RCC 7860 (cell line): ENCODE data around the gene EBI3.
A peak's percentile ranks its signal among the peaks of the same experiment; 100 is the strongest.
"Not testable (repeated sequence)": the region's sequence is repeated elsewhere in the genome, so short reads cannot be mapped to it uniquely, and the experiment has no call there.

Source experiments
- DNase-seq: peaks from one replicate; pipeline ENCODE4 v3.0.0-alpha.2; 2015; ENCODE audit warnings: low spot score
- FAIRE-seq: peaks from 2 replicates; lab custom pipeline; 2012; peaks lifted over from hg19 to GRCh38; lab: Jason Lieb, UNC

The EBI3 gene

GRCh38 chr19:4233282-4233853 lies 4.0 kb downstream of the EBI3 start:
- FAIRE-seq (no peak), DNase-seq (peak; percentile 6)

GRCh38 chr19:4234142-4234861 lies 5.0 kb downstream of the EBI3 start:
- no peak for FAIRE-seq
- no peak for DNase-seq

GRCh38 chr19:4234862-4235201 lies 5.5 kb downstream of the EBI3 start:
- FAIRE-seq (no peak), DNase-seq (no peak)

GRCh38 chr19:4237510-4237909 lies 8.2 kb downstream of the EBI3 start:
- FAIRE-seq, DNase-seq: not testable (repeated sequence)

DNA sequence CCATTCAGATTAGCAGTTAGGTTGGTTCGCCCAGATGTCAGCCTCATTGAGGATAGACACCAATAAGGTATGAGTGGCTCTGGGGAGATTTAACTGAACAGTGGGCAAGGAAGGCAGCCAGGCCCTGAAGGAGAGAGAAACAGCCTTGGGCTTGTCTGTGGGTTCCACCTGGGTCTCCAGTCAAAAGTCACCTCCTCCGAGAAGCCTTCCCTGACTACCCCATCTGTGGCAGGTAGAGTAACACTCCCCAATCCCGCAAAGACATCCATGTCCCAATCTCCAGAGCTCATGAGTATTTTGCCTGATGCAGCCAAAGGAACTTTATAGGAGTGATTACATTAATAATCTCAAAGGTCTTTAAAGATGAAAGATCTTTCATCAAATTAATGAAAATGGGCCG lies 9.5 kb downstream of the EBI3 start:
- no peak for FAIRE-seq
- DNase-seq: no peak

DNA sequence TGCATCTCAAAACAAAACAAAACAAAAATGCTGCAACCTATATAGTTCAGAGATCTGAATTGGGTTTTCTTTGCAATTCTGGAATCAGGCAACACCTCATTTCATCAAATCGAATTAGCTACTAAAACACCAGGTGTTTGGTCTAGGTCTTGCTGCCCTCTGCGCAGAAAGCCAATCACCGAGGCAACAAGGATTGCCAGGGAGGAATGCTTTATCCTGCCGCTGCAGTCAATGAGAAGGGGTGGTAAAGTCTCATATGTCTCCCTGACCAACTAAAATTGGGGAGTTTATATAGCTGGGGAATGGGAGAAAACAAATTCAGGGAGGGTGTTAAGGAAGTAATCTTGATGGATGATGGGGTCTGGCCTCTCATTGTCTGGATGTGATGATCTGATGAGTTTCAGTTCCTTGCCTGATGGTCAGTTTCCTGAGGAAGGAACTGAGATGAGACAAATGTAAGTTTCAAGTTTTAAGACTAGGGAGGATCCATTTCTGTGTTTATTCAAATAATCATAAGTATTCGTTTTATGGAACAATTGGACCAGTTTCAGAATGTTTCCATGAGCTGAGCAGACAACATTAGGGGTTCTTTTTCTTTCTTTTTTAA lies 12.6 kb downstream of the EBI3 start:
- DNase-seq (no peak), FAIRE-seq (no peak)

DNA sequence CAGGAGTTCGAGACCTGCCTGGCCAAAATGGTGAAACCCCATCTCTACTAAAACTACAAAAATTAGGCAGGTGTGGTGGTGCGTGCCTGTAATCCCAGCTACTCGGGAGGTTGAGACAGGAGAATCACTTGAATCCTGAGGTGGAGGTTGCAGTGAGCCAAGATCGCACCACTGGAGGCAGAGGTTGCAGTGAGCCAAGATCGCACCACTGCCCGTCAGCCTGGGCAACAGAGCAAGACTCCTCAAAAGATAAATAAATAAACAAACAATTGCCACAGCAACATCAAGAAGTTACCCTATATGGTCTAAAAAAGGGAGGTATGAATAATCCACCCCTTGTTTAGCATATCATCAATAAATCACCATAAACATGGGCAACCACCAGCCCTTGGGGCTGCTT lies 16.6 kb downstream of the EBI3 start:
- FAIRE-seq: not testable (repeated sequence)

GRCh38 chr19:4246767-4247593 lies 17.7 kb downstream of the EBI3 start, which contains the start of gene YJU2:
TSS of gene YJU2 (plus strand) at chr19:4247080. CDS start at chr19:4247147, 67 bp downstream.
- peak; percentile 85 for FAIRE-seq
- peak; percentile 98 for DNase-seq

More for the DNA sequence above, 16.6 kb downstream of the EBI3 start:
- not testable (repeated sequence) for DNase-seq

GRCh38 chr19:4256563-4256962 lies 27.2 kb downstream of the EBI3 start:
- no peak for FAIRE-seq
- DNase-seq: no peak

GRCh38 chr19:4257025-4257424 lies 27.7 kb downstream of the EBI3 start:
- FAIRE-seq (no peak), DNase-seq (no peak)

DNA sequence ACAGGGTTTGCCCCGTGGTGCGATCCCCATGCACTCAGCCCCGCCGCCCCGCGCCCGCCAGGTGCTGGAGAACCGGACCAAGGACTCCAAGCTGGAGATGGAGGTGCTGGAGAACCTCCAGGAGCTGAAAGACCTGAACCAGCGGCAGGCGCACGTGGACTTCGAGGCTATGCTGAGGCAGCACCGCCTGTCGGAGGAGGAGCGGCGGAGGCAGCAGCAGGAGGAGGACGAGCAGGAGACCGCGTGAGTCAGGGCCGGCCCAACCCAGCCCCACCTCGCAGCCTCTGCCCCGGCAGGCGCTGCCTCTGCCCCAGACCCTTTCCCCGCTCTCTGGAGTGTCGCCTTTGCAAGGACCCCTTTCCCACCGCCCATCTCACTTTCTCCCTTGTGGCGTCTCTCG lies 28.9 kb downstream of the EBI3 start:
- no peak for DNase-seq
- FAIRE-seq: no peak

DNA sequence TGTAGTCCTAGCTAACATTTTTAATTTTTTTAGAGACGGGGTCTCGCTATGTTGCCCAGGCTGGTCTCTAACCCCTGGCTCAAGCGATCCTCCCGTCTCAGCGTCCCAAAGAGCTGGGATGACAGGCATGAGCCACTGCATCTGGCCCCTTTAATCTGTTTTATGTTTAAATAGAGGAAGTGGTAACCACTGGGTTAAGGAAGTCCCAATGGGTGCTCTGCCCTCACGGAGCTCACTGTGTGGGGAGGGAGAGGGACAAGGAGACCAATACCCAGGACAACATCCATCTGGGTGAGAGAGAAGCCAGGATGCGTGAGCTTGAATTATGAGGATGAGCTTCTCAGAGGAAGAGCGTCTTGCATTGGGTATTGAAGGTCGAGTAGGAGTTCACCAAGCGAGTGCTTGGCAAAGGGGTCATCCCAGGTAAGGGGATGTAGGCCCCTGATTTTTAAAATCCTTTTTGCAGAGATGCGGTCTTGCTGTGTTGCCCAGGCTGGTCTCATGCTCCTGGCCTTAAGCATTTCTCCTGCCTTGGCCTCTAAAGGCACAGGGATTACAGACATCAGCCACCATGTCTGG lies 31.4 kb downstream of the EBI3 start:
- FAIRE-seq: no peak
- DNase-seq: no peak

DNA sequence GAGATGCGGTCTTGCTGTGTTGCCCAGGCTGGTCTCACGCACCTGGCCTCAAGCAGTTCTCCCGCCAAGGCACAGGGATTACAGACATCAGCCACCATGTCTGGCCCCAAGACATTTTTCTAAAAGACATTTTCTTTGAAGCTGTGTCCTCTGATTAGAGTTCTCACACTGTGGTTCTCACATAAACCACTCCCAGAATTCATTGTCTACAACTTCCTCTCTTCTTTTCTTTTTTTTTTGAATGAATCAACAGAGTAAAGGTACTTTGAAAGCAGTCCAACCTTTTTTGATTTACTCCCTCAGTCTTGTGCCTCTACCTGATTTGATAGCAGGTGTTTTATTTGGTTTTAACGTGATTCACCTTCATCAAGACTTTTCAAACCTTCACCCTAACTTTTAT lies 35.5 kb downstream of the EBI3 start:
- no peak for DNase-seq
- FAIRE-seq: no peak

- FAIRE-seq (no peak), DNase-seq (no peak)
These were observed 37.1 kb downstream of the EBI3 start for GRCh38 chr19:4266253-4267000.

DNA sequence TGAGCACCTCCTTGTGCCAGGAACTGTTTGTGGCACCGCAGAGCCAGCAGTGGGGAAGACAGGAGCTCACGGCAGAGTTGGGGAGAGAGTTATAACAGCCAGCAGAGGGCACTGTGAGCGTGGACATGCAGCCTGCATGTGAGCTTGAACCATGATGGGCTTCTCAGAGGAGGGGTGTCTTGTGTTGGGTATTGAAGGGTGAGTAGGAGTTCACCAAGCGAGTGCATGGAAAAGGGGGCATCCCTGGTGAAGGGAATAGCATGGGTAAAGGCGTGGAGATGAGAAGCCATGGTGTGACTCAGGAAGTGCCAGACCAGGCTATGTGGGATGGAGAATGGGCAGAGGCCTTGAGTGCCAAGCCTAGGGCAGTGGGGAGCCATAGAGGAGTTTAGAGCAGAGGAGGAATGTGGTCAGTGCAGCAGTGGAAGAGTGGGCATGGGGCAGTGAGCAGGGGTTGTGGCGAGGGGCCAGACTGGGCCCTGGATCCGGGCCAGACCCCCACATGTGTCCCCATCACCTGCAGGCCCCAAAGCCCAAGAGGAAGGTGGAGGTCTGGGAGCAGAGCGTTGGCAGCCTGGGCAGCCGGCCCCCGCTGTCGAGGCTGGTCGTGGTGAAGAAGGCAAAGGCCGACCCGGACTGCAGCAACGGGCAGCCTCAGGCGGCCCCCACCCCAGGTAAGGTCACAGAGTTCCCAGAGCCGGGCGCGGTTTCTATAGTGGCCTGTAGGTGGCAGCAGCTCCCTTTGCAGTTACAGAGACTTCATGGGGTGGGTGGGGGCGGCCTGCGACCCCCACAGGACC lies 38.0 kb downstream of the EBI3 start:
- DNase-seq (peak; percentile 61), FAIRE-seq (no peak)

DNA sequence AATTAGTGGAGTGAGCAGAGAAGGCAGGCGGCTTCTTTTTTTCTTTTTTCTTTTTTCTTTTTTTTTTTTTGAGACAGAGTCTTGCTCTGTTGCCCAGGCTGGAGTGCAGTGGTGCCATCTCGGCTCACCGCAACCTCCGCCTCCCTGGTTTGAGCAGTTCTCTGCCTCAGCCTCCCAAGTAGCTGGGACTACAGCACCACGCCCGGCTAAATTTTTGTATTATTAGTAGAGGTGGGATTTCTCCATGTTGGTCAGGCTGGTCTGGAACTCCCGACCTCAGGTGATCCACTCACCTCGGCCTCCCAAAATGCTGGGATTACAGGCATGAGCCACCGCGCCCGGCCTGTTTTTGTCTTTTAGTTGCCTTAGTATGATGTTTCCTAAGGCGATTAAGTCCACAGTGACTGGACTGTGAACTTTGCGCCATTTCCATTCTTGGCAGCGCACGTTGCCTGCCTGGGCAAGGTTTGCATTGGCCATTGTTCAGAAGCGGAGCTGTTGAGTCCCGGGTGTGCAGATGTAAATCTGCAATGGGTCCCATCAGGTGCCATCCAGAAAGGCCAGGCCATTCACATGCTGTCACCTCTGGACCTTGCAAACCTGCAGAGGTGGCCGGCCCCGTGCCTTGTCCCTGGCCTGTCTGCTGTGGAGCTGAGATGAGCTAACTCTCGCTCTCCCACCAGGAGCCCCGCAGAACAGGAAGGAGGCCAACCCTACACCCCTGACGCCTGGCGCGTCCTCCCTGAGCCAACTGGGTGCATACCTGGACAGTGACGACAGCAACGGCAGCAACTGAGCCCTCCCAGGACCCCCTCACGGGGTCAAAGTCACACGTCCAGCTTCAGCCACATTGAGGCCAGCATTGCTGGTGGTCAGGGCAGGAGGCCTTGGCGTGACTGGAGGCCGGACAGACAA lies 38.8 kb downstream of the EBI3 start:
- no peak for DNase-seq
- no peak for FAIRE-seq

DNA sequence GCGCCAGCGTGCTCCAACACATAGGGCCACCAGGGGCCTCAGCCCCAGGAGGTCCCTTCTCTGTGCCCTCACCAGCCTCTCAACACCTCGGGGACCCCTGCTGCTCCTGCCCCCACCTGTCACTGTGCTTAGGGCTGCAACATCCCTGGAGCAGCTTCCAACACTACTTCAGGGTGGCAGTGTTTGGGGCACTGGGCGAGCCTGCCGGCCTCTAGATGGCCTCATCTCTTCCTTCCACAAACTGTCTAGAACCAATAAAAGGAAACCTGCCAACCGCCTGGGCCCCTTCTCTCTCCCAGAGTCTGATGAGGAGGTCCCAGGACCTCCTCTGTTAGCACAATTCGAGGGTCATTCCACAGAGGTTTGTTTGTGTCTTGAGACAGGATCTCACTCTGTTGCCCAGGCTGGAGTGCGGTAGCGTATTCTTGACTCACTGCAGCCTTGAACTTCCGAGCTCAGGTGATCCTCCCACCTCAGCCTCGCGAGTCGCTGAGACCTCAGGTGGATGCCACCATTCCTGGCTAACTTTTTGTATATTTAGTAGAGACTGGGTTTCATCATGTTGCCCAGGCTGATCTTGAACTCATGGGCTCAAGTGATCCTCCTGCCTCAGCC lies 39.6 kb downstream of the EBI3 start:
- DNase-seq: no peak
- no peak for FAIRE-seq

DNA sequence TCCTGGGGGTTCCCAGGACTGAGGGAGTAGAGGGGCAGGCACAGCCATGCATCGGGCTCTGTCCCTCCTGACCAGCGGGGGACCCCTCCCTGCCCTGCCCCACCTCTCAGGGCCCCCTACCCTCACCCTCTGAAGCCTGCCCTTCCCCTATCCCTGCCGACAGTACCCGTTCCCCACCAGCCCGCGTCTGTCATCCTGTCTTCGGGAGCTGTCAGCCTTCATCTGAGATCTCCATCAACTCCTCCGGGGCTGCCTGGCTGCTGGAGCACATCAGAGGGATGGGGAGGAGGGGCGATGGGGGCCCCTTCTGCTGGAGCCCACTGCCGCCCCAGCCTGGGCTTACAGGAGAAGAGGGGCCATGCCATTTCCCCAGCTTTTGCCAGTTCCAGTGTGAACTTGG lies 43.6 kb downstream of the EBI3 start:
- DNase-seq: no peak
- no peak for FAIRE-seq
